ENCODE data around the gene PRKCE. TPM values are rescaled to one million over a fixed set of nuclear protein-coding genes. Genes with fewer than 3 reads are reported as not detected.

Gene PRKCE
- total RNA-seq, 2 experiments from 2014 or later = 17.0 to 42.1 TPM

DNA sequence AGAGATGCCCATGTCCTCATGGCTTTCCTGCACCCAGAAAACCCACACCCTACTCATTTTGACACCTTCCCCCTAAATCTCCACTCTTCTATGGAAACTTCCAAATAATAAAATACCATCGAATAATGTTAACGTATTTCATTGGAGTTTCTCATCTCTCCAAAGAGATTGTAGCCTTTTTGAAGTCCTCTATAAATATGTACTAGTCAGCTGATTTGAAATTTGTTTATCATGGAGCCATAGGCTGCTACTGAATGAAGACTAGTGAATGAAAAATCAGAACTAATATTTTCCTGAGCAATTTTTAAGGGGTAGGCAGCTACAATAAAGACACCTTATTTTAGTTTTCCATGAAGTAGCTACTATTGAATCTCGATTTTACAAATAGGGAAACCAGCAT, 419.6 kb downstream of the PRKCE start:
- H3K4me2 ChIP-seq (ENCODE audit: low read length) = no peak overlapping the region
- no peak overlapping the region for H2AFZ ChIP-seq (ENCODE audit: low read length)
- no peaks in the 10 kb centered on the region for H4K20me1 ChIP-seq (ENCODE audit: insufficient read depth, low read length)
- no peaks in the 10 kb centered on the region for H3K79me2 ChIP-seq (ENCODE audit: insufficient read depth, low read depth, low read length)
- H3K4me1 ChIP-seq (ENCODE audit: insufficient read depth, low read length, poor library complexity, severe bottlenecking) = no peaks in the 10 kb centered on the region
- intact Hi-C loops (cut with micrococcal nuclease; ENCODE audit: unreplicated experiment) = no loop called here
- H3K27ac ChIP-seq (ENCODE audit: low read depth, low read length, poor library complexity, severe bottlenecking) = no peak overlapping the region
- no TSS peak for BruUV-seq (replicated peaks)
- ChIA-PET CTCF (ENCODE audit: unreplicated experiment) (no interaction called here), POLR2A (no interaction called here)
- DNase-seq (ENCODE audit: low spot score) = no peak
- no peaks in the 10 kb centered on the region for H3K9me3 ChIP-seq (ENCODE audit: low read length)
- H3K36me3 ChIP-seq (ENCODE audit: insufficient read depth, low read length) = no peaks in the 10 kb centered on the region
- no peak for TF ChIP-seq EZH2phosphoT487 (IDR thresholded peaks at IDR 0.05; ENCODE audit: borderline replicate concordance, low read depth, low read length)
- TF ChIP-seq, protein P1, sequence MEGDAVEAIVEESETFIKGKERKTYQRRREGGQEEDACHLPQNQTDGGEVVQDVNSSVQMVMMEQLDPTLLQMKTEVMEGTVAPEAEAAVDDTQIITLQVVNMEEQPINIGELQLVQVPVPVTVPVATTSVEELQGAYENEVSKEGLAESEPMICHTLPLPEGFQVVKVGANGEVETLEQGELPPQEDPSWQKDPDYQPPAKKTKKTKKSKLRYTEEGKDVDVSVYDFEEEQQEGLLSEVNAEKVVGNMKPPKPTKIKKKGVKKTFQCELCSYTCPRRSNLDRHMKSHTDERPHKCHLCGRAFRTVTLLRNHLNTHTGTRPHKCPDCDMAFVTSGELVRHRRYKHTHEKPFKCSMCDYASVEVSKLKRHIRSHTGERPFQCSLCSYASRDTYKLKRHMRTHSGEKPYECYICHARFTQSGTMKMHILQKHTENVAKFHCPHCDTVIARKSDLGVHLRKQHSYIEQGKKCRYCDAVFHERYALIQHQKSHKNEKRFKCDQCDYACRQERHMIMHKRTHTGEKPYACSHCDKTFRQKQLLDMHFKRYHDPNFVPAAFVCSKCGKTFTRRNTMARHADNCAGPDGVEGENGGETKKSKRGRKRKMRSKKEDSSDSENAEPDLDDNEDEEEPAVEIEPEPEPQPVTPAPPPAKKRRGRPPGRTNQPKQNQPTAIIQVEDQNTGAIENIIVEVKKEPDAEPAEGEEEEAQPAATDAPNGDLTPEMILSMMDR (conservative IDR thresholded peaks at IDR 0.05; ENCODE audit: low read length) = no peak
- H3K9me2 ChIP-seq (ENCODE audit: insufficient read depth, low read length) = no peaks in the 10 kb centered on the region
- no peak overlapping the region for H3K4me3 ChIP-seq (ENCODE audit: low read depth, low read length, poor library complexity, severe bottlenecking)

DNA sequence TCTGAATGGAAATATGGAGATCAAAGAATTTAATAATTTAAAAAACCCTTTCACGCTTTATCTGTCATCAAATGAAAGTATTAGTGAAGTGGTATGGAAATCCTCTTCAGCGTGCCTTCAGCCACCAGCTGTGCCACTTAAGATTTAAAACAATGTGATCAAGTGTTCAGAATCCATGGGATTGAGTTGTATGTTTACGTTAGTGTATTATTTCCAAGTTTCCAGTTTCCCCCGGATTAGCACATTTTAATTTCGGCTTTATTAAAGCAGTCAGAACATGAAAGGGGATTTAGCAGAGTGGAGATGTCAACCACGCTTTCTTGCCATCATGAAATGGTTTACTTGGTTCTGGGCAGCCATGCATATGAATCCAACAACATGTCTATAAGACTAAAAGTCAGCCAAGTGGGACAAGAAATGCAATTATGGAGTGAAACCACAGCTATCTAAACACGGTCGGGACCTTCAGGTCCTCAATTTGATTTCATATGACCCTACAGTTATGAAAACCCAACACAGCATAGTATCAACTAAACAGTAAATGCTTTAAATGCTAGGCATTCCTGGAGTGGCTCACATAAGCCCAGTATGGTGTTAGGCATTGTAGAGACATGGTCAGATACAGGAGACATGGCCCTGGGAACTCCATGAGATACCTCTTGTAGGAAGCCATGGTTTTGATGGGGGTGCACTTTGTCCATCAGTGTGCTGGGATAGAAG, 420.8 kb downstream of the PRKCE start:
- H3K4me1 ChIP-seq (ENCODE audit: insufficient read depth, low read length, poor library complexity, severe bottlenecking) = no peaks in the 10 kb centered on the region
- ChIA-PET CTCF (ENCODE audit: unreplicated experiment) (no interaction called here), POLR2A (no interaction called here)
- H3K9me3 ChIP-seq (ENCODE audit: low read length) = no peaks in the 10 kb centered on the region
- intact Hi-C loops (cut with micrococcal nuclease; ENCODE audit: unreplicated experiment) = no loop called here
- no peaks in the 10 kb centered on the region for H4K20me1 ChIP-seq (ENCODE audit: insufficient read depth, low read length)
- H3K27ac ChIP-seq (ENCODE audit: low read depth, low read length, poor library complexity, severe bottlenecking) = no peak overlapping the region
- no peaks in the 10 kb centered on the region for H3K79me2 ChIP-seq (ENCODE audit: insufficient read depth, low read depth, low read length)
- no peak overlapping the region for H3K4me3 ChIP-seq (ENCODE audit: low read depth, low read length, poor library complexity, severe bottlenecking)
- TF ChIP-seq, protein P1 (conservative IDR thresholded peaks at IDR 0.05; ENCODE audit: low read length) = no peak
- no peak for TF ChIP-seq EZH2phosphoT487 (IDR thresholded peaks at IDR 0.05; ENCODE audit: borderline replicate concordance, low read depth, low read length)
- no peaks in the 10 kb centered on the region for H3K9me2 ChIP-seq (ENCODE audit: insufficient read depth, low read length)
- no peak overlapping the region for H2AFZ ChIP-seq (ENCODE audit: low read length)
- no peak overlapping the region for H3K4me2 ChIP-seq (ENCODE audit: low read length)
- no TSS peak for BruUV-seq (replicated peaks)
- no peak for DNase-seq (ENCODE audit: low spot score)
- no peaks in the 10 kb centered on the region for H3K36me3 ChIP-seq (ENCODE audit: insufficient read depth, low read length)

DNA sequence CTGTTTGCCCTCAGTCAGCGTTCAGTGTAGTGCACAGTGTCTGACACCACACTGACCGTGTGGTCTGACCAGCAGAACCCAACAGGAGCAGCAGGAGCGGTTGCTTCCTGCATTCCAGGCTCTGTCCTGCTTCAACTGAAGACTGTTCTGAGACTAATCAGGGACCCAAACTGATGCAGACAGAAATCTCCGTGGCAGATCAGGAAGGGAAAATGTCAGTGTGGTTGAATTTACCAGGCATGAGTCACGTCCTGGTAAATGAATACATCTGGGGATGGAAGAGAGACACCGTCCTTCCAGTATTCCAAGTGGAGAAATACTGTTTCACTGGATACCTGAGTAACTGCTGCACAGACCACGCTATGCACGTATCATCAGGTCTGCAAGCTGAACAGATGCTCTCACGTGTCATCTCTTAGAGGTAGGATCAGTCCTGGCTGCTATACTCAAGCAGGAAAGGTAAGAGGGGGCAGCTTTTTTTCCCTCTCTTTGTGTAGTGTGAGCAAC, 422.1 kb downstream of the PRKCE start:
- no peaks in the 10 kb centered on the region for H3K9me3 ChIP-seq (ENCODE audit: low read length)
- H3K4me3 ChIP-seq (ENCODE audit: low read depth, low read length, poor library complexity, severe bottlenecking) = no peak overlapping the region
- H2AFZ ChIP-seq (ENCODE audit: low read length) = no peak overlapping the region
- H3K27ac ChIP-seq (ENCODE audit: low read depth, low read length, poor library complexity, severe bottlenecking) = no peak overlapping the region
- no peaks in the 10 kb centered on the region for H4K20me1 ChIP-seq (ENCODE audit: insufficient read depth, low read length)
- no peaks in the 10 kb centered on the region for H3K36me3 ChIP-seq (ENCODE audit: insufficient read depth, low read length)
- BruUV-seq (replicated peaks) = no TSS peak
- no peaks in the 10 kb centered on the region for H3K4me1 ChIP-seq (ENCODE audit: insufficient read depth, low read length, poor library complexity, severe bottlenecking)
- intact Hi-C loops (cut with micrococcal nuclease; ENCODE audit: unreplicated experiment) = no loop called here
- H3K79me2 ChIP-seq (ENCODE audit: insufficient read depth, low read depth, low read length) = no peaks in the 10 kb centered on the region
- H3K4me2 ChIP-seq (ENCODE audit: low read length) = no peak overlapping the region
- TF ChIP-seq, protein P1 (conservative IDR thresholded peaks at IDR 0.05; ENCODE audit: low read length) = no peak
- TF ChIP-seq EZH2phosphoT487 (IDR thresholded peaks at IDR 0.05; ENCODE audit: borderline replicate concordance, low read depth, low read length) = no peak
- CTCF ChIA-PET (ENCODE audit: unreplicated experiment) = no interaction called here
- POLR2A ChIA-PET = no interaction called here
- no peaks in the 10 kb centered on the region for H3K9me2 ChIP-seq (ENCODE audit: insufficient read depth, low read length)
- no peak for DNase-seq (ENCODE audit: low spot score)

Data from OCI-LY7 (cell line).